HPDE6-E6E7 (cell line): Measurements from ENCODE around the gene ACE.
"Not testable (repeated sequence)": the region's sequence is repeated elsewhere in the genome, so short reads cannot be mapped to it uniquely, and the experiment has no call there.

ENCODE experiments used
- DNase-seq: peaks from one replicate; pipeline ENCODE4 v3.0.0; 2011; ENCODE audit warnings: missing footprints; ENCODE audit errors: extremely low spot score

The ACE gene

DNA sequence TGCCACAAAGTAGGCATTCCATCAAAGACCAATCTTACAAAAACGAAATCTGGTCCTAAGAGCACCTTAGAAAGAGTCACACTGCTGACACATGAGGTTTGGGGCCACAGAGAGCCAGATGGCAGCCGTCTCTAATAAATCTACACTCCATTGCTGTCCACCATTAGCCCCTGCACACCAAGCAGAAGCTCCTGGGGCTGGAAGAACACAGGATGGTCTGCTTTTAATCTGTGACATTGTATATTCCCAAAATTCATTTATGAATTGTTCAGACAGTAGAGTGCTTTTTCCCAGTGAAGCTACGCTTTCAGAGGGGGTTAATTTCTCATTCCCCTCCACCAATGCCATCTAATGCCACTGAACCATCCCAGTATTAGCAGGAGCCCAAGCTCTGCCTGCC lies 32.4 kb upstream of the ACE start:
- no peak for DNase-seq

- no peak for DNase-seq
Measured at GRCh38 chr17:63445065-63445464, 31.8 kb upstream of the ACE start.

DNA sequence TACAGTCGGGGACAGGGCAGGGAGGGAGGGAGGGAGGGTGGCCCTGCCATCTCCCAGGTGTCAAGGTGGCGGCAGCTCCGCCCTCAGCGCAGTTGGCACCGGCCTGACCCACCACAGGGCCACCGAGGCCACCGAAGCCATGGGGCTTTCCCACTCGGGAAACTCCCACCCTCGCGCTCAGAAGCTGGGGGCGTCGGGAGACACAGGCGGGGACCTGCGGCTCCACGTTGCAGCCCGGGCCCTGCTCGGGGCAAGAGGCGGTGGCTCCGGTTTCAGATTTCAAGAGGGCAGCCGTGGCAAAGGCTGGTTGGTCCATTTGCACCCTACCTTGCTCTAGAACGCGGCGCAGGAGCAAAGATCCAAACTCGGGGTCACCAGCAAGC lies 31.3 kb upstream of the ACE start:
- no peak for DNase-seq

GRCh38 chr17:63445954-63446752 lies 30.7 kb upstream of the ACE start, which contains the start of gene CYB561:
Gene CYB561, minus strand, starts transcription at chr17:63446306. Its CDS starts 8,759 bp downstream, at chr17:63437547.
- peak; percentile 81 for DNase-seq

GRCh38 chr17:63446753-63447470 lies 29.9 kb upstream of the ACE start:
- peak; percentile 75 for DNase-seq

- DNase-seq: no peak
Measured at GRCh38 chr17:63447471-63448009, 29.3 kb upstream of the ACE start.

DNA sequence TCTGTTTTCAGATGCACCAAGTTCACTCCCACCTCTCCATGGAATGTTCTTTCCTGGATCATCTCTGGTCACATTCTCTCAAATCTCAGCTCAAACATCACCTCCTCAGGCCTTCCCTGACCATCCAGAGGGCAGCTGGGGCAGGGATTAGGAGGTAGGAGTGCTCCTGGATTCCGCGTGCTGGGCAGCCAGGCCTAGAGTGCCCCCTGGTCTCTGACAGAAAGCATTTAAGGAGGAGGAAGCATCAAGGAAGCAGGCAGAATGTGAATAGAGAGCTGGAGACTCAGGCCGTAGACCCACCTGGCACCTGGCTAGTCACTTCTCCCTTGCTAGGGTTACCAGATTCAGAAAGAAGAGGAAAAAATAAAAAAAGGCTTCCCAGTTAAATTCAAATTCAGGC lies 28.2 kb upstream of the ACE start:
- DNase-seq: no peak

GRCh38 chr17:63450551-63450950 lies 26.3 kb upstream of the ACE start:
- DNase-seq: no peak

- no peak for DNase-seq
Measured at GRCh38 chr17:63451150-63451549, 25.7 kb upstream of the ACE start.

DNA sequence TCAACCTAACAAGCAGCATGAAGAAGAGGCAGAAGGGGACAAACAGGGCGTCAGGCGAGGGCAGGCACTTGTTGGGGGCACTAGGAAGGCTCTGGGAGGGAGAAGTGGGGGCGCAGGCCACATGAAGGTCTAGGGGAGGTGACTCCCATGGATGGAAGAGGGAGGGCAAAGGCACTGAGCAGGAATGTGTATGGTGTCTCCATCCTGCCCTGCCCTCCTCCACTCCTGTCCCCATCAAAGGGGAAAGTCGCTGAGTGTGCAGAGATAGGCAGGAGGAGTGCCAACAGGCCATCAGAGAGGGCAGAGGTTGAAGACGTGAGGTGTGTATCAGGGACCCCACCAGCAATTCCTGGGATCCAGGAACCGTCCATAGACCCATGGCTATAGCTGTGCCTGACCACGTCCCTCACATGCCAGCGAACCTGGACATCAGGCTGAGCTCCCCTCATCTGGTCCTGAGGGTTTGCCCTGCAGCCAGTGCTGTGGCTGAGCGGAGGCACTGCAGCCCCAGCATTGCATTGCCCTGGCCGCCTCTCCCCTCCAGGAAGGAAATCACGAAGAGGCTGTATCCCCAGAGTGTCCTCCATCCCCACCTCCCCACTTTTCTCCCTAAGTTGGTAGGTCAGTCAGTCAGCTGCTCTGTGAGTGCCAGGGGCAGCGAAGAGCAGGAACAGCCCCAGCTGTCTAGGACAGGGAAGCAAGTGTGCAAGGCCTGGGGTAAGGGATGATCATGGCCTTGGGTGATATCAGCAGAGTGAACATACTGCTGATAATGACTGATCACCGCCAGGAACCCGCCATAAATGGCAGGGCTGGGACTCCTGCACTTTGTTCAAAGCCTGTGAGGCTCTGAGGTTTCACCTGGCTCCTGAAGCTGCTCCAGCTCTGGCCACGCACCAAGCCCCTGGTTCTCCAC lies 24.6 kb upstream of the ACE start:
- no peak for DNase-seq

GRCh38 chr17:63452962-63453551 lies 23.8 kb upstream of the ACE start:
- no peak for DNase-seq

DNA sequence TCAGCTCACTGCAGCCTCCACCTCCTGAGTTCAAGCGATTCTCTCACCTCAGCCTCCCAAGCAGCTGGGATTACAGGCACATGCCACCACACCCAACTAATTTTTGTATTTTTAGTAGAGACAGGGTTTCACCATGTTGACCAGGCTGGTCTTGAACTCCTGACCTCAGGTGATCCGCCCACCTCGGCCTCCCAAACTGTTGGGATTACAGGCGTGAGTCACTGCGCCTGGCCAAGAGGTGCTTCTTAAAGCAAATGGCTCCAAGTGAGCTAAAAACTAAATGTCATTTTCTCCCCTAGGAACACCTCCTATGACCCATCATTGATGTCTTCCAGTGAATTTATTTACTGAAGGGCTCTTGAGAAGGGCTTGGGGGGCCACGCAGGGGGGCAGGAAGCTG lies 22.5 kb upstream of the ACE start:
- DNase-seq: not testable (repeated sequence)

DNA sequence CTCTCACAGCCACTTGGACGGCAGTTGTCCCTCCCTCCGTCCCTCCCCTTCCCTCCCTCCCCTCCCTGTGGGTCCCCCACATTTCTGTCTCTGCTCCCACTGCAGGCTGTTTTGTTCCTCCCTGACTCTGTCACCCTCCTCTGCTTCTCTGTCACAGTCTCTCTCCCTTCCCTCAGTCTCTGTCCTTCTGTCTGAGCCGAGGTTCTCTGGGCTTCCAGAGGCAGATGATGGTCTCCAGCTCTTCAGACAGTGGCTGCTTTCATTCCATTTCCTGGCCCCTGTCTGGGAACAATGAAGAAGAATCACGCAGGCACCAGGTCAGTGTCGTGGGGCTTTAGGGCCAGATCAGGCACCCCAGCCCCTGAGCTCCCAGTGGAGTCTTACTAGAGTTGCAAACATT lies 21.9 kb upstream of the ACE start:
- no peak for DNase-seq

DNA sequence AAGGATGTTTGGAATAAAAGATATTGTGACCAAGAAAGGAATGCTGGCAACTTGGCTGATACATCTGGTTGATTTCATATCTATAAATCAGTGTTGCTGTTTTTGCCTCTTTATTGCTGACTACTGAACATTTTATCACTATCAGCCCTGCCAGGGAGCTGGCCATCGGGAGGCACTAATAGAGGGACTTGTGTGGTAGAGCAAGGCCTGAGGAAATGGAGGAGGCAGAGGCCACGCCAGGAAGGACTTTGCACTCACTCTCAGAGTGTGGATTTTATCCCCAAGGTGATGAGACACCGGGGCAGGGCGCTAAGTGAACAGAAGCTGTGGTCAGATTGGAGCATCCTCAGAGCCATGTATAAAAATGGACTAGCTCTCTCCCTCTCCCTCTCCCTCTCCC lies 21.4 kb upstream of the ACE start:
- DNase-seq: no peak

DNA sequence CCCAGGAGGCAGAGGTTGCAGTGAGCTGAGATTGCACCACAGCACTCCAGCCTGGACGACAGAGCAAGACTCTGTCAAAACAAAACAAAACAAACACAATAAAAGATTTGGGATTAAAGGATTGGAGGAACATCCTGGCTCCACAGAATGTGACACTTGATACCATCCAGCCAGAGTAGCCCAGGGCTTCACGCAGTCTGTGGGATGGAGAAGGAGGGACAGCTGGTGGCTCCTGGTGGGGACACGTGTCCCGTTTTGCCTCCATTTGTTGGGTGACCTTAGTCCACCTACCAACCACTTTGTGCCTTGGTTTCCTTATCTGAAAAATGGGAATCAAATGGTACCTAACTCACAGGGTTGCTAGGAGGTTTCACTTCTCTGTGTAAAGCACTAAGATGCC lies 18.4 kb upstream of the ACE start:
- DNase-seq: no peak

DNA sequence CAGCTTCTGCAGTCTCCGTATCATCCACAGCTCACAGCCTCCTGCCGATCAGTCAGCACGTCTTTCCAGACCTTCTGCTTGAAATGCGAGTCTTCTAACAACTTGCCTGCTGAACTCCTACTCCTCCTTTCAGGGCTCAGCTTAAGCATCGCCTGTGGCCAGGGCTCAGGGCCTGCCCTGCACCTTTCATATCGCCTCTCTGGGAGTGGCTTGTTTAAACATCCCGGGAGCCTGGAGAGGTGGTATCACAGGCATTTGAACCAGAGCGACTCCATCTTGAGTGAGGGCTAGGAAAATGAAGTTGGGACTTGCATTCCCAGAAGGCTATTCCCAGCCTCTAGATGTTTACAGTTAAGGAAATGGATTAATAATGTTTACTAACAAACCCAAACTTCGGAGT lies 16.8 kb upstream of the ACE start:
- no peak for DNase-seq

- DNase-seq: no peak
Measured at GRCh38 chr17:63463771-63464170, 13.1 kb upstream of the ACE start.

DNA sequence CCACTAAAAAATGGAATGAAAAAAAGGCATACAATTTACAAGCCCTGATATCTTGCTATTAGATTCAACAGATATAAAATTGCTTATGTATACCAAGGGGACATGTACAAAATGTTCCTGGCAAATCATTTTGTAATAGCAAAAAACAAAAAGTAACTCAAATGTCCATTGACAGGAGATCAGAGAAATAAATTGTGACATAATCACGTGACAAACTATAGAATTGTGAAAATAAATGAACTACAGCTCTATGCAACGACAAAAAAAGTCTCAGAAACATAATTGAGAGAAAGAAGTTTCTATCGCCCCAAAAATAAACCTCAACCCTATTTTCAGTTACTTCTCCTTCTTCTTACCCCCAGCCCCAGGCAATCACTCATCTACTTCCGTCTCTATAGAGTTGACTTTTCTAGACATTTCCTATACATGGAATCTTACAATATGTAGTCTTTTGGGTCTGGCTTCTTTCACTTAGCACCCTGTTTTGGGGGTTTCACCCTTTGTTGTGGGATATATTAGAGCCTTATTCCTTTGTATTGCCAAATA lies 12.1 kb upstream of the ACE start:
- DNase-seq: no peak

GRCh38 chr17:63468099-63468498 lies 8.8 kb upstream of the ACE start:
- not testable (repeated sequence) for DNase-seq

DNA sequence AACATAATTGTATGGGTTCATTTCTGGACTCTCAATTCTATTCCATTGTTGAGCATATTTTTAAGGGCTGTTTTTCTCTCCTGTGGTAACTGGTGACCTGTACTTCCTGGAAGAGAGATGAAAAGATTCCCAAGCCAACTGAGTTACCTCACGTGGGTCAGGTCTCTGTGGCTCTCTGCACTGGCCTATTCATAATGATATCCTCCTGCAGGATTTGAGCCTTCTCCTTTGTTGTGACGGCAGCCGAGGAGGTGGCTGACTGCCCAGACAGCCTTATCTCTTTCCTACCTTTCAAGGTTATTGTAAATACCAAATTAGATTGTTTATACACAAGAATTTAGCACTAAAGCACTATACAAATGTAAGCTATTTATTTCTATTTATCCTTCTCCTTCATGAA lies 2.7 kb upstream of the ACE start:
- DNase-seq: no peak
